ENCODE results near the gene COL11A2. TPM values are rescaled to one million over a fixed set of nuclear protein-coding genes. Genes with fewer than 3 reads are reported as not detected.

Gene COL11A2
- polyA plus RNA-seq, 1 of the 3 experiments (the other 2 are of a cell fraction), result 0.99 TPM

DNA sequence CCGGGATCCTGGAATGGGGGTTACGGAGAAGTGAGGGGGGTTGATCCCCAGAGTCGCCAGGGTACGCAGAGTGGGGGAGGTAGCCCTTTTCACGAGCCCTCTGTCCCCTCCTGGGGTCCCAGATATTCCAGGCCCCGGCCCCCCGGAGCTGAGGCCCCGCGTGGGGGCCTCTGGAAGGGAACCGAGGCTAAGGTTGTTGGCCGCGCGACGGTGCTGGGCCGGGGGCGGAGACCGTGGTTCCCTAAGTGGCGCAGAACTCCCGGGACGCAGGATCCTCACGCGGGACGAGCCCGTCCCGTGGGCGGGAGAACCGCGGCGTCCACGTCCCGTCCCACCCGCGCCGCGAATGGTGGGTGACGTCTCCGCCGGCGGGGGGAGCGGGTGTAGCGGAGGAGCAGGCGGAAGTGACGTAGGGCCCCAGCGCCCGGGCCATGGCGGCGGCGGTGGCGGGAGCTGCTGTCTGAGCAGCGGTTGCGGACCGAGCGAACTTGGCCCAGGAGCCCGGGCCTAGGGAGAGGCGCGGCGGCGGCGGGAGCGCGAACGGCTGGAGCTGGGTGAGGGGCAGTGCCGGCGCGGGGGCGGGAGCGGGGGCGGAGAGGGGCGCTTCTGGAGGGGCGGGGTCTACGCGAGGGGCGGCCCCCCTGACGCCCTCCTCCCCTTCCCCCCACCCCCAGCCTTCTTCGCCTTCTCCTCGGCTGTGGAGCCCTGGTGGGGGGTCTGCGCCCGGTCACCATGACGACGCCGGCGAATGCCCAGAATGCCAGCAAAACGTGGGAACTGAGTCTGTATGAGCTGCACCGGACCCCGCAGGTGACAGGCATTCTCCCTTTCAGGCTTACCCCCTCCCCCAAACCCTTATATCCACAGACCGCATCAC, 16.1 kb upstream of the COL11A2 start, which contains the start of gene RING1 (continued):
- TF ChIP-seq EZH2phosphoT487 (IDR thresholded peaks at IDR 0.05; ENCODE audit: borderline replicate concordance, low read depth), result no peak
- peak; percentile 69; the same call in 1 of the 2 replicates for TF ChIP-seq SIN3A (IDR thresholded peaks at IDR 0.05; ENCODE audit: borderline replicate concordance, low read depth, low read length)

DNA sequence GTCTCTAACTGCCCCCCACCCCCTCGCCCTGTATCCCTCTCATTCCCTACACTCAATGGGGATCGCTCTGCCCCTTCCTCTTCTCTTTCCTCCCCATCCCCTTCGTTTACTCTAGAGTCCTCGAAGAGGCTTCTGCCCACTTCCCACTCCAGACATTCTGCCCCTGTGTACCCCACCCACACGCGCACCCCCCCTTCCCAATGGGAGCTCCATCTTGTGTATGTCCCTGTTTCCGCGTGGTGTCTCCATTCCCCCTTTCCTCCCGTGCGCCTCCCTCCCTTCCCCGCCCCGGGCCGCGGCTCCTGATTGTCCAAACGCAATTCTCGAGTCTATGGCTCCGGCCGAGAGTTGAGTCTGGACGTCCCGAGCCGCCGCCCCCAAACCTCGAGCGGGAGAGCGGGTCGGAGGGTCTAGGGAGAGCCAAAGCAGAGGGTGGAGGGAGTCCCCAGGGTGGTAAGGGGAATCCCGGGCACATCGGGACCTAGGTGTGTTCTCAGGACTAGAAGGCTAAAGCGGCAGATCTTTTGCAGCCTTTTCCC, 15.4 kb upstream of the COL11A2 start:
- no peaks in the 10 kb centered on the region for H3K27me3 ChIP-seq (ENCODE audit: insufficient read depth)
- POLR2A ChIA-PET, result interaction anchor here (1.0 to 2.4 kb wide), 3 partner anchors 8 to 64 kb away, joined by 3 to 18 read pairs (median 9); partner anchors contain the start of genes RPS18 and VPS52
- peak overlapping the region; percentile 96 for H3K4me2 ChIP-seq
- peak overlapping the region; percentile 95 for H3K9ac ChIP-seq
- CTCF ChIA-PET, result interaction anchor here (1.0 to 3.4 kb wide), 5 partner anchors 9 to 193 kb away, joined by 3 to 27 read pairs (median 5); no protein-coding TSS in a partner anchor
- no peaks in the 10 kb centered on the region for H3K9me3 ChIP-seq
- H3K27ac ChIP-seq (ENCODE audit: low read depth in 2 of 2, low read length in 1 of 2), result peak overlapping the region; percentile 88 to 91
- H3K36me3 ChIP-seq (replicated peaks in 1 of 2; ENCODE audit: control insufficient read depth in 1 of 2, insufficient read depth in 2 of 2, low read length in 1 of 2), result peaks cover 18 to 32% of the 10 kb centered on the region in 2 experiments
- DNase-seq, result peak; percentile 81
- H3K9me2 ChIP-seq, result no peaks in the 10 kb centered on the region
- WGBS (ENCODE audit: low lambda C conversion rate), result 3% methylated on average over 29 of the region's 29 CpGs
- peaks cover 19 to 35% of the 10 kb centered on the region in 2 experiments for H3K4me1 ChIP-seq (ENCODE audit: control insufficient read depth in 1 of 2, insufficient read depth in 2 of 2, low read depth in 1 of 2, low read length in 1 of 2)
- H3F3A ChIP-seq (replicated peaks; ENCODE audit: insufficient read depth), result peaks cover 21% of the 10 kb centered on the region
- peak overlapping the region; percentile 86 for H2AFZ ChIP-seq (ENCODE audit: low read depth)
- peaks cover 28% of the 10 kb centered on the region for H3K79me2 ChIP-seq (ENCODE audit: insufficient read depth)
- no peaks in the 10 kb centered on the region for H4K20me1 ChIP-seq (ENCODE audit: insufficient read depth)
- TF ChIP-seq CHD2 (IDR thresholded peaks at IDR 0.05; ENCODE audit: low read length, partially characterized antibody) (peak; percentile 59), EZH2phosphoT487 (IDR thresholded peaks at IDR 0.05; ENCODE audit: borderline replicate concordance, low read depth) (no peak), YY1 (IDR thresholded peaks at IDR 0.05; ENCODE audit: low read depth) (peak; percentile 37; the same call in 1 of the 2 replicates)
- TF ChIP-seq, protein P1, sequence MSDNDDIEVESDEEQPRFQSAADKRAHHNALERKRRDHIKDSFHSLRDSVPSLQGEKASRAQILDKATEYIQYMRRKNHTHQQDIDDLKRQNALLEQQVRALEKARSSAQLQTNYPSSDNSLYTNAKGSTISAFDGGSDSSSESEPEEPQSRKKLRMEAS (IDR thresholded peaks at IDR 0.05; ENCODE audit: low read depth), result peak; percentile 52
- TF ChIP-seq, protein P2, sequence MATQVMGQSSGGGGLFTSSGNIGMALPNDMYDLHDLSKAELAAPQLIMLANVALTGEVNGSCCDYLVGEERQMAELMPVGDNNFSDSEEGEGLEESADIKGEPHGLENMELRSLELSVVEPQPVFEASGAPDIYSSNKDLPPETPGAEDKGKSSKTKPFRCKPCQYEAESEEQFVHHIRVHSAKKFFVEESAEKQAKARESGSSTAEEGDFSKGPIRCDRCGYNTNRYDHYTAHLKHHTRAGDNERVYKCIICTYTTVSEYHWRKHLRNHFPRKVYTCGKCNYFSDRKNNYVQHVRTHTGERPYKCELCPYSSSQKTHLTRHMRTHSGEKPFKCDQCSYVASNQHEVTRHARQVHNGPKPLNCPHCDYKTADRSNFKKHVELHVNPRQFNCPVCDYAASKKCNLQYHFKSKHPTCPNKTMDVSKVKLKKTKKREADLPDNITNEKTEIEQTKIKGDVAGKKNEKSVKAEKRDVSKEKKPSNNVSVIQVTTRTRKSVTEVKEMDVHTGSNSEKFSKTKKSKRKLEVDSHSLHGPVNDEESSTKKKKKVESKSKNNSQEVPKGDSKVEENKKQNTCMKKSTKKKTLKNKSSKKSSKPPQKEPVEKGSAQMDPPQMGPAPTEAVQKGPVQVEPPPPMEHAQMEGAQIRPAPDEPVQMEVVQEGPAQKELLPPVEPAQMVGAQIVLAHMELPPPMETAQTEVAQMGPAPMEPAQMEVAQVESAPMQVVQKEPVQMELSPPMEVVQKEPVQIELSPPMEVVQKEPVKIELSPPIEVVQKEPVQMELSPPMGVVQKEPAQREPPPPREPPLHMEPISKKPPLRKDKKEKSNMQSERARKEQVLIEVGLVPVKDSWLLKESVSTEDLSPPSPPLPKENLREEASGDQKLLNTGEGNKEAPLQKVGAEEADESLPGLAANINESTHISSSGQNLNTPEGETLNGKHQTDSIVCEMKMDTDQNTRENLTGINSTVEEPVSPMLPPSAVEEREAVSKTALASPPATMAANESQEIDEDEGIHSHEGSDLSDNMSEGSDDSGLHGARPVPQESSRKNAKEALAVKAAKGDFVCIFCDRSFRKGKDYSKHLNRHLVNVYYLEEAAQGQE (IDR thresholded peaks at IDR 0.05; ENCODE audit: low read depth, low read length), result 0 out of 2 replicates have a peak, but pooled peaks have one; percentile 1
- H3K4me3 ChIP-seq (ENCODE audit: low read depth in 2 of 2, low read length in 1 of 2), result peak overlapping the region; percentile 90 to 94

All from SK-N-SH (cell line).